GM19452 (cell line): ENCODE measurements around the gene TPRA1.

Experiments used
- ATAC-seq: cut with Tn5 transposase; IDR thresholded peaks from one replicate; pipeline ENCODE4 v1.9.1; 2021; ENCODE audit not compliant: unreplicated experiment

Gene TPRA1

GRCh38 chr3:127566833-127567232 lies 23.7 kb downstream of the TPRA1 start:
- no peak for ATAC-seq

- ATAC-seq = no peak
Observed at GRCh38 chr3:127565711-127566110, 24.8 kb downstream of the TPRA1 start.

GRCh38 chr3:127560051-127560787 lies 30.3 kb downstream of the TPRA1 start:
- ATAC-seq = no peak

- ATAC-seq = no peak
Observed at GRCh38 chr3:127556565-127556964, 34.0 kb downstream of the TPRA1 start.

GRCh38 chr3:127555108-127555507 lies 35.4 kb downstream of the TPRA1 start:
- no peak for ATAC-seq

- ATAC-seq = no peak
Observed at GRCh38 chr3:127552038-127552437, 38.5 kb downstream of the TPRA1 start.

- no peak for ATAC-seq
Observed at GRCh38 chr3:127551178-127551577, 39.4 kb downstream of the TPRA1 start.

GRCh38 chr3:127550468-127551157 lies 39.9 kb downstream of the TPRA1 start:
- ATAC-seq = no peak

GRCh38 chr3:127549826-127550467 lies 40.6 kb downstream of the TPRA1 start:
- no peak for ATAC-seq

GRCh38 chr3:127547761-127548605 lies 42.5 kb downstream of the TPRA1 start:
- ATAC-seq = peak; percentile 69

GRCh38 chr3:127546970-127547733 lies 43.4 kb downstream of the TPRA1 start:
- ATAC-seq = no peak

GRCh38 chr3:127546554-127546953 lies 44.0 kb downstream of the TPRA1 start:
- ATAC-seq = no peak

- no peak for ATAC-seq
Observed at GRCh38 chr3:127545711-127546457, 44.6 kb downstream of the TPRA1 start.

- ATAC-seq = no peak
Observed at GRCh38 chr3:127545216-127545615, 45.3 kb downstream of the TPRA1 start.

- ATAC-seq = no peak
Observed at GRCh38 chr3:127544803-127545201, 45.7 kb downstream of the TPRA1 start.

- peak; percentile 71 for ATAC-seq
Observed at GRCh38 chr3:127544192-127544802, 46.2 kb downstream of the TPRA1 start.

GRCh38 chr3:127543441-127543840 lies 47.1 kb downstream of the TPRA1 start:
- ATAC-seq = no peak

- no peak for ATAC-seq
Observed at GRCh38 chr3:127542441-127542952, 48.0 kb downstream of the TPRA1 start.

- no peak for ATAC-seq
Observed at GRCh38 chr3:127541320-127541719, 49.2 kb downstream of the TPRA1 start.
